A673 (cell line): ENCODE data around the gene PITPNM2.

Experiments
- EZH2 ChIP-seq: fragments of 200-600 bp; sonication (generic); IDR thresholded peaks from 2 replicates; pipeline ENCODE4 v1.6.1; 2017; ENCODE audit warnings: borderline replicate concordance, low read depth, mild to moderate bottlenecking, mixed read lengths, antibody characterized with exemption, low read length; ENCODE audit not compliant: poor library complexity, severe bottlenecking
- TF ChIP-seq, protein P1 (sequence below): fragments of 300-800, 200-600 bp; sonication (generic); conservative IDR thresholded peaks from 2 replicates; pipeline ENCODE4 v1.5.1; 2017; ENCODE audit warnings: low read depth, mild to moderate bottlenecking, antibody characterized with exemption, low read length, moderate library complexity, mixed read lengths

DNA sequence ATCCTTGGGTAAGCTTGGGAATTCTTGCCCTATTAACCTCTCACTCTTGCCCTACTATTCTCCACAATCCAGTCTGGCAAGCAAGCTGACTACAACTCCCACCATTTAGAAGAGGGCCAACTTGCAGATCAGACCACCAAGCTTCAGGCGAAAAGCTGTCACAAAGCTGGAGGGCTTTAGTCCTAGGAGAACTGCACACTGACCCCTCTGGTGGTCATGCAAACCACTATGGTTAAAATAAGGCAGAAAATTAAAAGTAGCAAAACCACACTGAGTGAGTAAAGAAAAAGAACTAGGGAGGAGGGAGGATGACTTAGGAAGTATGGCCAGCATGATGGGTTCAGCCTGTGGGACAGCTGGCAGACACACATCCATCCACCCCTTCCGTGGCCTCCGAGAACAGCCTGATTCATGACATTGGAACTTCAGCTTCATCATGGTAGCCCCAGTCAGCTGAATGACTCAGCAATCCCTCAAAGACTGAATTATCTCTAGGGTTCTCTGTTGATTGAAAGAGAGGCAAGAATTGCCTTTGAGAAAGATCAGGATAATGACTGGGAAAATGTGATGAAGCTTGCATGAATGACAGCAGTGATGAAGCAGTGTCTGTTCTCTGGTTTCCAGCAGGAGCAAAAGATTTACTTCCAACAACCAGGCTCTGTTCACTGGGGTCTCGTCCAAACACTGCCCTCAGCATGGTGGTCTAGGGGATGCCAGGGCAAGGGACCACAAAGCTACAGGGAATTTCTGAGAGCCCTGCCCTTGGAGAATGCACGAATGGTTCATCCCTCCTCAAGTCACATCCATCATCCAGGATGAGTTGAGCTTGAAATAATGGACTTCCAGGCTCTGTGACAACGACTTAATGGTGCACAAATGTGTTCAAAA lies 24.4 kb downstream of the PITPNM2 start:
- TF ChIP-seq, protein P1, sequence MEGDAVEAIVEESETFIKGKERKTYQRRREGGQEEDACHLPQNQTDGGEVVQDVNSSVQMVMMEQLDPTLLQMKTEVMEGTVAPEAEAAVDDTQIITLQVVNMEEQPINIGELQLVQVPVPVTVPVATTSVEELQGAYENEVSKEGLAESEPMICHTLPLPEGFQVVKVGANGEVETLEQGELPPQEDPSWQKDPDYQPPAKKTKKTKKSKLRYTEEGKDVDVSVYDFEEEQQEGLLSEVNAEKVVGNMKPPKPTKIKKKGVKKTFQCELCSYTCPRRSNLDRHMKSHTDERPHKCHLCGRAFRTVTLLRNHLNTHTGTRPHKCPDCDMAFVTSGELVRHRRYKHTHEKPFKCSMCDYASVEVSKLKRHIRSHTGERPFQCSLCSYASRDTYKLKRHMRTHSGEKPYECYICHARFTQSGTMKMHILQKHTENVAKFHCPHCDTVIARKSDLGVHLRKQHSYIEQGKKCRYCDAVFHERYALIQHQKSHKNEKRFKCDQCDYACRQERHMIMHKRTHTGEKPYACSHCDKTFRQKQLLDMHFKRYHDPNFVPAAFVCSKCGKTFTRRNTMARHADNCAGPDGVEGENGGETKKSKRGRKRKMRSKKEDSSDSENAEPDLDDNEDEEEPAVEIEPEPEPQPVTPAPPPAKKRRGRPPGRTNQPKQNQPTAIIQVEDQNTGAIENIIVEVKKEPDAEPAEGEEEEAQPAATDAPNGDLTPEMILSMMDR = 0 out of 2 replicates have a peak, but pooled peaks have one; percentile 9
- no peak for TF ChIP-seq EZH2
